ENCODE data around the gene MCRIP2. TPM values are rescaled to one million over a fixed set of nuclear protein-coding genes. Genes with fewer than 3 reads are reported as not detected.
A peak's percentile ranks its signal among the peaks of the same experiment; 100 is the strongest.

Gene MCRIP2
- total and polyA plus RNA-seq, 2 of the 8 experiments (the other 6 are each of a cell fraction or from before 2014, with no cell fraction given) = 45.4 to 75.5 TPM

- TF ChIP-seq EP300 (IDR thresholded peaks at IDR 0.05; ENCODE audit: borderline replicate concordance in 1 of 2, low read depth in 2 of 2, low read length in 2 of 2) (no peak), ATF3 (IDR thresholded peaks at IDR 0.05; ENCODE audit: insufficient read depth, low read depth, low read length) (0 out of 2 replicates have a peak, but pooled peaks have one; percentile 10), SP1 (IDR thresholded peaks at IDR 0.05; ENCODE audit: low read depth, low read length) (0 out of 2 replicates have a peak, but pooled peaks have one; percentile 23)
Measured at GRCh38 chr16:637081-638018, 4.3 kb upstream of the MCRIP2 start (continued).

All from H1 (cell line).